ENCODE measurements around the gene TNIK.

GRCh38 chr3:171354706-171355582 lies 105.3 kb downstream of the TNIK start:
- no peak for TF ChIP-seq CTCF (IDR thresholded peaks at IDR 0.05; ENCODE audit: low read depth, low read length)
- no peak for TF ChIP-seq EZH2phosphoT487 (IDR thresholded peaks at IDR 0.05; ENCODE audit: low read depth)
